SW 1271 (cell line): ENCODE results near the gene UGT2A1.
"Not testable (repeated sequence)": the region's sequence is repeated elsewhere in the genome, so short reads cannot be mapped to it uniquely, and the experiment has no call there.

ENCODE experiments used
- DNase-seq, 2 experiments: peaks; one replicate each; lab custom pipeline; 2025; lab: John Stamatoyannopoulos, UW

The UGT2A1 gene

DNA sequence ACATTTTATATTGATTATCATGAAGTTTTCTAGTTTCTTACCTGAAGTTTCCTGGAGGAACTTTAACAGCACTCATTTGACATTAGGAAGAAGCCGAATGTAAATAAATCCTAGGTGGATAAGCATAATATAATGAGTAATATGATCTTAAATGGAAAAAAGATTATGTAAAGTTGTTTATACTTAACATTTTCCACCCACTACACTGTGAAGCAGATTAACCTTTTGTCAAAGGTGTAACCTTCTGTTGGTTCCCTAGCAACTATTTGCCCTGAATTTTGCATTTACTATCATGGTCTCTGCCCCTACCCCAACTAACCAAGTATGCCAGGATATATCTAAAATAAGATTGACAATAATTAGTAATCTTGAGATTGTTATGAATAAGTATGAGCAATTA lies at the start of gene UGT2A1:
UGT2A1 (minus strand) TSS at position 101 of the 400 bp plus-strand sequence. CDS start 5,603 bp downstream, outside the sequence.
- no peak for DNase-seq

- DNase-seq, result no peak
These were observed 49.2 kb upstream of the UGT2A1 start for GRCh38 chr4:69702201-69702600.

- DNase-seq, result no peak
These were observed 48.6 kb upstream of the UGT2A1 start for GRCh38 chr4:69701696-69702095.

DNA sequence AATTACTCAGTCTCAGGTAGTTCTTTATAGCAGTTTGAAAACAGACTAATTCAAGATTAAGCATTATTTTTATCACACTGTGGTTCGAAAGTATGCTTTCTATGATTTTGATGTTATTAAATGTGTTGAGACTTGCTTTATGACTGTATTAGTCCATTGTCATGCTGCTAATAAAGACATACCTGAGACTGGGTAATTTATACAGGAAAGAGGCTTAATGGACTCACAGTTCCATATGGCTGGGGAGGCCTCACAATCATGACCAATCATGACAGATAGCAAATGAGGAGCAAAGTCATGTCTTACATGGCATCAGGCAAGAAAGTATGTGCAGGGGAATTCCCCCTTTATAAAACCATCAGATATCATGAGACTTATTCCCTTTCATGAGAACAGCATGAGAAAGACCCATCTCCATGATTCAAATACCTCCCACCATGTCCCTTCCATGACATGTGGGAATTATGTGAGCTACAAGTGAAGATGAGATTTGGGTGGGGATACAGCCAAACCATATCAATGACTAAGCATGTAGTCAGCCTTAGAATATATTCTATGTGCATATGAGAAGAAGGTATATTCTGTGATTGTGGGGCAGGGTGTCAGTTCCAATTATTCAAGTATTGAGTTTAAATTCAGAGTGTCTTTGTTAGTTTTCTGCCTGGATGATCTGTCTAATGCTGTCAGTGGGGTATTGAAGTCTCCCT lies 44.6 kb upstream of the UGT2A1 start:
- no peak for DNase-seq

DNA sequence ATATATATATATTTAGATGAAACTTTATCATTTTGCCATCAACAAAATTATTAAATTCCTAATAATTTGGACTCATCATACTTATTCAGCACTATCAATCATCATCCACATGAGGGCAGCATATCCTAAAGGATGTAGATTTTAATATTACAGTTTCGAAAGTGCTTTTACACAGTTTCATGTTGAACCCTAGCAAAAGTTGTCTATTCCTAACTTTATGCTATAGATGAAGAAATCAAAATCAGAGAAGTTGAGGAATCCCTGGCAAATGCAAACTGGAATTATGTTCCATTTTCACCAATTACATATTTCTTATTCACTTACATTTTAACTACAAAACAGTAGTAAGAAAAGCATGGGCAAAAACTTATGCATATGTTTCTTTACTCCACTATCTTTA lies 36.6 kb upstream of the UGT2A1 start:
- DNase-seq, result peak in 1 of 2 experiments; percentile 13

- no peak for DNase-seq
These were observed 31.8 kb upstream of the UGT2A1 start for GRCh38 chr4:69684804-69685203.

DNA sequence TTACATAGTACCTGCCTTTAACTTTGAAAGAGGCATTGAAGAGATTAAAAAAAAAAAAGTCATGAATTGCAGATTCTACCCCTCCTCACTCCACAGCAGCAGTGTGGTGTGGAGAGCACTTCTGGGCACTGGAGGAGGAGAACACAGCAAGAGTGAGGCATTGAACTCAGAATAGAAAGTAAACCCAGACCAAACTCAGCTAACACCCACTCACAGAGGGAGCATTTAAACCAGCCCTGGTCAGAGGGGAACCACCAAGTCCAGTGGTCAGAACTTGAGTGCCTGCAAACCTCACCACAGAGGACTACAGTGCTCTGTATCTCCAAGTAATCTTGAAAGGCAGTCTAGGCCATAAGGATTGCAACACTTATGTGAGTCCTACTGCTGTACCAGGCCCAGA lies 15.6 kb upstream of the UGT2A1 start:
- no peak for DNase-seq

GRCh38 chr4:69664009-69664408 lies 11.0 kb upstream of the UGT2A1 start:
- not testable (repeated sequence) for DNase-seq

DNA sequence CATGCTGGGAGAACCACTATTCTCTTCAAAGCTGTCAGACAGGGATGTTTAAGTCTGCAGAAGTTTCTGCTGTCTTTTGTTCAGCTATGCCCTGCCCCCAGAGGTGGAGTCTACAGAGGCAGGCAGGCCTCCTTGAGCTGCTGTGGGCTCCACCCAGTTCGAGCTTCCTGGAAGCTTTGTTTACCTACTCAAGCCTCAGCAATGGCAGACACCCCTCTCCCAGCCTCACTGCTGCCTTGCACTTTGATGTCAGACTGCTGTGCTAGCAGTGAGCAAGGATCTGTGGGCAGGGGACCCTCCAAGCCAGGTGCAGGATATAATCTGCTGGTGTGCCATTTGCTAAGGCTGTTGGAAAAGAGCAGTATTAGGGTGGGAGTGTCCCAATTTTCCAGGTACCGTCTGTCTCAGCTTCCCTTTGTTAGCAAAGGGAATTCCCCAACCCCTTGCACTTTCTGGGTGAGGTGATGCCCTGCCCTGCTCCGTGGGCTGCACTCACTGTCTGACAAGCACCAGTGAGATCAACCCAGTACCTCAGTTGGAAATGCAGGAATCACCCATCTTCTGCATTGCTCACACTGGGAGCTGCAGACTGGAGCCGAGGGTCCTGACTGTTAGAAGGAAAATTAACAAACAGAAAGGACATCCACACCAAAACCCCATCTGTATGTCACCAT lies 8.2 kb upstream of the UGT2A1 start:
- DNase-seq, result not testable (repeated sequence)

DNA sequence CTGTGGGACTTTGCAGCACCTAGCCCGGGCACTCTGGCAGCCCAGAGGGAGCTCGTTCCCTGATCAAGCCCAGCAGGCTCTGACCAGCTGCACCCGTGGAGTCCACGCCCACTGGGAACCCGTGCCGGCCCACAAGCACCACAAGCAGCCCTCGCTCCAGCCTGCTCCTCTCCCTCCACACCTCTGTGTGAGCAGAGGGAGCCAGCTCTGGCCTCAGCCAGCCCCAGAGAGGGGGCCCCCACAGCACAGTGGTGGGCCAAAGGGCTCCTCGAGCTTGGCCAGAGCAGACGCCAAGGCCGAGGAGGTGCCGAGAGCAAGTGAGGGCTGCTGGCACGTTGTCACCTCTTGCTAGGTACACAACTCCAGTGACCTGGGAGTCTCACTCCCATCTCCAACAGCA lies 5.1 kb upstream of the UGT2A1 start:
- no peak for DNase-seq

DNA sequence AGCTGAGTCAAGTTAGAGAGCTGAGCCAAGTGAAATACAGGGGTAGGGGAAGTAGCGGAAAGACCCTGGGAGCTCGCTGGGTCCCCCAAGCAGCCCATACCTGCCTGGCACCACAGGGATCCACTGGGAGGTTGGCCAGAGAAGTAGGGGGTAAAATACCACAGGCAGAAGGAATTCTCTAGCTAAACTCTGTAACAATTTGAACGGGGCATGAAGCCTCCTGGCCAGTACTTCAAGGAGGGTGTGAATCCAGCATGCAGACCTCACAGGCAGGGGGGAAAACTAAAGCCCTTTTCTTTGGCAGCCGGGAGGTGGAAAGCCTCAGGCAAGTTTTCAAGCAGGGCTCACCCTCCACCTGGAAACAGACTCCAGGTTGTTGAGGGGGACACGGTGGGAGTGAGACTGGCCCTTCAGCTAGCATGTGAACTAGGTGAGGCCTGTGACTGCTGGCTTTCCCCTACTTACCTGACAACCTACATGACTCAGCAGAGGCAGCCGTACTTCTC lies 3.7 kb upstream of the UGT2A1 start:
- no peak for DNase-seq

GRCh38 chr4:69650872-69651271 lies 2.2 kb downstream of the UGT2A1 start:
- DNase-seq, result no peak

GRCh38 chr4:69649629-69650028 lies 3.4 kb downstream of the UGT2A1 start:
- DNase-seq, result no peak

- no peak for DNase-seq
These were observed 3.8 kb downstream of the UGT2A1 start for GRCh38 chr4:69649207-69649606.

- no peak for DNase-seq
These were observed 10.1 kb downstream of the UGT2A1 start for GRCh38 chr4:69642961-69643360.

DNA sequence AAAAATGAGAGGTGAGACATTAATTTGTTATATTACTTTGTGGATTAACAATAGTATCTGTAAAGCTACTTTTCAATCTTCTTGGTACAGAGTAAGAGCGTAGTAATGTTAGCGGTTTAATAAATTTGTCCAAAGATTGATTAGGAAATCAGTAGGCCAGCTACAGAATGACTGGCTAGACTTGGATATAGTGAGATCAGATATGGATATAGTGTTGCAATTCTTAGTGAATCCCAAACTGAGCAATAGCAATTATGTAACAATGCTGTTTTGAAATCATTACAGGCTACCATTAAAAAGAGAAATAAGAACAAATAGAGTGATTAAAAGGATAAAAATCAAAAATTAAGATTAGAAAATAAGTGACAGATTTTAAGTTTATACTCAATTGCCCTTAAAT lies 12.8 kb downstream of the UGT2A1 start:
- DNase-seq, result no peak

- DNase-seq, result no peak
These were observed 13.5 kb downstream of the UGT2A1 start, which contains the start of gene UGT2A2 for GRCh38 chr4:69639542-69639941. UGT2A2 (minus strand) TSS chr4:69639642; CDS start chr4:69639640, 2 bp downstream.

- peak in 1 of 2 experiments; percentile 8 for DNase-seq
These were observed 35.9 kb downstream of the UGT2A1 start for GRCh38 chr4:69617083-69617694.

- no peak for DNase-seq
These were observed 42.6 kb downstream of the UGT2A1 start for GRCh38 chr4:69610484-69610883.

DNA sequence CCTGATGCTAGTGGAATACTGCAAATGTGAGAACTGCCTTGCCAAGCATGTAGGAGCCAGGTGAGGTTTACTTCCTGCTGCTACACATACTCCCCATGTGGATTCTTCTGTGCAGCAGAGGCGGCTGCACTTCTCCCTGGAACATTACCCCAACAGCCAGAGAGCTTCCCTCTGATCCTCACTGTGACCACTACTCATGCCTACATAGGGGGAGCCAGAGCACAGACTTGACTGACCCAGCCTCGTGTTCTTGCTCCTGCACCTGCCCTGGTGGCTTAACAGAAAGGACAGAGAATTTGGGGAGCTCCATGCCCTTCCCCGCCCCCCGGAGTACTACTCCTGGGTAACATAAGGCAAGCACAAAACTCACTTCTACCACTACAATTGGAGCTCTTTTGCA lies 52.0 kb downstream of the UGT2A1 start:
- DNase-seq, result no peak

DNA sequence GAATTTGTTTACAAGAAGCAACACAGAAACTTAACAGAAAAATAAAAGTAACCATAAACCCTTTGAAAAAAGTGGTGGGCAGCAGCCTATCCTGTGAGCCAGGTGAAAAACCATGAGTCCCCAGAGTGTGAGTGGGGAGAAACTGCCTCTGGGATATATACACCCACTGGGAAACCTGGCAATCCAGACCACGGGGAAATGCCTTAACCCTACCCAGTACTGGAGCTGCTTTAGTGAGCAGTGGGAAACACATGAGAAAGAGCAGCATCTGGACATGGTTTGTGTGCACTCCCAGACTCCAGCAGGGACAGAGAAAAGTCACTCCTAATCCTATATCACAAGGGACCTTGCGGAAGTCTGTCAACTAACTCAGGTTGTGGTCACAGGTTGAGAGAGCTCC lies 53.0 kb downstream of the UGT2A1 start:
- DNase-seq, result no peak

GRCh38 chr4:69594382-69594781 lies 58.7 kb downstream of the UGT2A1 start:
- no peak for DNase-seq

DNA sequence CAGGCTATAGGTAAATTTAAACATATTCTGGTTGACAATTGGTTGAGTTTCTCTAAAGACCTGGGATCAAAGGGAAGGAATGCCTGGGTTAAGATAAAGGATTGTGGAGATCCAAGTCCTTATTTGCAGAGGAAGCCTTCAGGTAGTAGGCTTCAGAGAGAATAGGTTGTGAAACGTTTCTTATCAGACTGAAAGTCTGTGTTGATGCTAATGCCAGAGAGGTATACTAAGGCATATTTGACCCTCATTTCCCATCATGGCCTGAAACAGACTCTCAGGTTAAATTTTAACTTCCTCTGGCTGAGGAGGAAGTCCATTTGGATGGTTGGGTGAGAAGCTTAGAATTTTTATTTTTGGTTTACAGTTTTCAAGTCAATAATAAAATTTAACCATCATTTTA lies 61.7 kb downstream of the UGT2A1 start:
- DNase-seq, result no peak
